H9 (cell line): Measurements from ENCODE around the gene LAMB4. TPM values are rescaled to one million over a fixed set of nuclear protein-coding genes. Genes with fewer than 3 reads are reported as not detected.

ENCODE experiments used
- DNase-seq: peaks from one replicate; pipeline ENCODE4 v3.0.0-alpha.2; 2017
- H2AFZ ChIP-seq: one replicate; pipeline ENCODE4 v1.6.1; 2013; ENCODE audit warnings: mild to moderate bottlenecking, low read length, control low read depth, moderate library complexity
- H2AK5ac ChIP-seq: 2 replicates; pipeline ENCODE4 v1.6.1; 2013; ENCODE audit warnings: low read length, control low read depth, mixed read lengths; ENCODE audit not compliant: insufficient read length
- H2BK120ac ChIP-seq: one replicate; pipeline ENCODE4 v1.6.1; 2013; ENCODE audit warnings: low read depth, mild to moderate bottlenecking, low read length, control low read depth, inconsistent platforms; ENCODE audit not compliant: poor library complexity, severe bottlenecking
- H2BK12ac ChIP-seq: 2 replicates; pipeline ENCODE4 v1.6.1; 2013; ENCODE audit warnings: low read length, control low read depth, mixed read lengths, low read depth; ENCODE audit not compliant: insufficient read length
- H2BK15ac ChIP-seq: 2 replicates; pipeline ENCODE4 v1.6.1; 2013; ENCODE audit warnings: low read depth, low read length, control low read depth
- H2BK20ac ChIP-seq: one replicate; pipeline ENCODE4 v1.6.1; 2013; ENCODE audit warnings: low read depth, mild to moderate bottlenecking, low read length, control low read depth, inconsistent platforms; ENCODE audit not compliant: poor library complexity, severe bottlenecking
- H2BK5ac ChIP-seq: 2 replicates; pipeline ENCODE4 v1.6.1; 2013; ENCODE audit warnings: low read length, control low read depth, mixed read lengths; ENCODE audit not compliant: insufficient read length
- H3K14ac ChIP-seq: 2 replicates; pipeline ENCODE4 v1.6.1; 2013; ENCODE audit warnings: low read length, control low read depth; ENCODE audit not compliant: insufficient read depth
- H3K18ac ChIP-seq: 2 replicates; pipeline ENCODE4 v1.6.1; 2013; ENCODE audit warnings: low read depth, mild to moderate bottlenecking, mixed read lengths, low read length, control low read depth; ENCODE audit not compliant: insufficient read length
- H3K23ac ChIP-seq: 2 replicates; pipeline ENCODE4 v1.6.1; 2013; ENCODE audit warnings: low read length, control low read depth, mixed read lengths, low read depth; ENCODE audit not compliant: insufficient read length
- H3K23me2 ChIP-seq: 2 replicates; pipeline ENCODE4 v1.6.1; 2013; ENCODE audit warnings: low read depth, mild to moderate bottlenecking, mixed read lengths, low read length, control low read depth; ENCODE audit not compliant: insufficient read length, poor library complexity, severe bottlenecking
- H3K27ac ChIP-seq: 2 replicates; pipeline ENCODE4 v1.5.1; 2013; ENCODE audit warnings: low read length, control low read depth, mixed read lengths, low read depth; ENCODE audit not compliant: insufficient read length
- H3K27me3 ChIP-seq: 2 replicates; pipeline ENCODE4 v1.6.1; 2013; ENCODE audit warnings: low read length, control low read depth, inconsistent platforms; ENCODE audit not compliant: insufficient read depth
- H3K4ac ChIP-seq: 2 replicates; pipeline ENCODE4 v1.6.1; 2013; ENCODE audit warnings: low read depth, mild to moderate bottlenecking, control low read depth, inconsistent platforms, low read length, moderate library complexity
- H3K4me1 ChIP-seq: 2 replicates; pipeline ENCODE4 v1.6.1; 2013; ENCODE audit warnings: low read length, control low read depth, inconsistent platforms; ENCODE audit not compliant: insufficient read depth
- H3K4me2 ChIP-seq: 2 replicates; pipeline ENCODE4 v1.6.1; 2013; ENCODE audit warnings: low read length, control low read depth, mixed read lengths; ENCODE audit not compliant: insufficient read length, insufficient read depth
- H3K56ac ChIP-seq: 2 replicates; pipeline ENCODE4 v1.6.1; 2013; ENCODE audit warnings: low read depth, mild to moderate bottlenecking, mixed read lengths, low read length, control low read depth; ENCODE audit not compliant: insufficient read length
- H3K79me1 ChIP-seq: 2 replicates; pipeline ENCODE4 v1.6.1; 2013; ENCODE audit warnings: low read depth, mild to moderate bottlenecking, moderate library complexity, low read length, control low read depth, inconsistent platforms; ENCODE audit not compliant: insufficient read depth, poor library complexity, severe bottlenecking
- H3K79me2 ChIP-seq: 2 replicates; pipeline ENCODE4 v1.6.1; 2013; ENCODE audit warnings: low read length, control low read depth, inconsistent platforms; ENCODE audit not compliant: insufficient read depth
- H3K9ac ChIP-seq: 2 replicates; pipeline ENCODE4 v1.6.1; 2013; ENCODE audit warnings: low read length, control low read depth, mixed read lengths; ENCODE audit not compliant: insufficient read length; ENCODE audit errors: extremely low read depth
- H3K9me3 ChIP-seq: one replicate; pipeline ENCODE4 v1.6.1; 2013; ENCODE audit warnings: low read depth, low read length, inconsistent platforms; ENCODE audit not compliant: control insufficient read depth
- H3T11ph ChIP-seq: one replicate; pipeline ENCODE4 v1.6.1; 2013; ENCODE audit warnings: mild to moderate bottlenecking, low read length, control low read depth, inconsistent platforms
- H4K20me1 ChIP-seq: one replicate; pipeline ENCODE4 v1.6.1; 2013; ENCODE audit not compliant: control insufficient read depth, insufficient read length, insufficient read depth
- H4K5ac ChIP-seq: 2 replicates; pipeline ENCODE4 v1.6.1; 2013; ENCODE audit warnings: low read depth, mild to moderate bottlenecking, mixed read lengths, low read length, control low read depth; ENCODE audit not compliant: insufficient read length
- H4K8ac ChIP-seq: replicated peaks from 2 replicates; pipeline ENCODE4 v1.6.1; 2013; ENCODE audit warnings: low read length, control low read depth, mixed read lengths, low read depth; ENCODE audit not compliant: insufficient read length
- H4K91ac ChIP-seq: 2 replicates; pipeline ENCODE4 v1.6.1; 2013; ENCODE audit warnings: low read depth, mild to moderate bottlenecking, moderate library complexity, mixed read lengths, low read length, control low read depth; ENCODE audit not compliant: insufficient read length
- H3K27ac Mint-ChIP-seq, 3 experiments: 2 replicates in 2 of 3; 3 replicates in 1 of 3; pipeline ENCODE4 v1.8.0; 2020 to 2021; ENCODE audit warnings: mixed read lengths in 3 of 3, mild to moderate bottlenecking in 1 of 3, moderate library complexity in 1 of 3
- H3K27me3 Mint-ChIP-seq: 2 replicates; pipeline ENCODE4 v1.8.0; 2021; ENCODE audit warnings: low read depth, mild to moderate bottlenecking, moderate library complexity, mixed read lengths
- H3K36me3 Mint-ChIP-seq, 3 experiments: 2 replicates in 2 of 3; 3 replicates in 1 of 3; pipeline ENCODE4 v1.8.0; 2020 to 2021; ENCODE audit warnings: low read depth in 3 of 3, mixed read lengths in 3 of 3; ENCODE audit not compliant: insufficient read depth in 1 of 3
- H3K4me1 Mint-ChIP-seq, 2 experiments: 2 replicates each; pipeline ENCODE4 v1.8.0; 2020; ENCODE audit warnings: mixed read lengths in 2 of 2
- H3K4me3 Mint-ChIP-seq, 2 experiments: 2 replicates in 1 of 2; 3 replicates in 1 of 2; pipeline ENCODE4 v1.8.0; 2020 to 2021; ENCODE audit warnings: mild to moderate bottlenecking in 2 of 2, mixed read lengths in 2 of 2, moderate library complexity in 1 of 2
- H3K9me3 Mint-ChIP-seq, 2 experiments: 2 replicates in 1 of 2; 3 replicates in 1 of 2; pipeline ENCODE4 v1.8.0; 2020; ENCODE audit warnings: mild to moderate bottlenecking in 2 of 2, mixed read lengths in 2 of 2, moderate library complexity in 1 of 2
- CTCF ChIP-seq: fragments of 200-600 bp; sonication (generic); conservative IDR thresholded peaks from 3 replicates; pipeline ENCODE4 v1.8.0; 2021; ENCODE audit warnings: antibody characterized with exemption, mild to moderate bottlenecking
- WGBS: extraction: QIAGEN DNeasy Blood & Tissue Kit; methylation state at CpG from one replicate; pipeline ENCODE4 v1.1.7; 2013; ENCODE audit warnings: missing lambda C conversion rate, low lambda C conversion rate, mixed read lengths; ENCODE audit not compliant: insufficient read length; ENCODE audit errors: extremely low coverage; 5-methylcytosine and 5-hydroxymethylcytosine counted together
- total RNA-seq: library from RNA; stranded (reverse); gene quantifications from 2 replicates; pipeline ENCODE4 v1.2.1, GENCODE V29; 2021

The LAMB4 gene
- total RNA-seq, 1 experiment from 2014 or later, result not detected

DNA sequence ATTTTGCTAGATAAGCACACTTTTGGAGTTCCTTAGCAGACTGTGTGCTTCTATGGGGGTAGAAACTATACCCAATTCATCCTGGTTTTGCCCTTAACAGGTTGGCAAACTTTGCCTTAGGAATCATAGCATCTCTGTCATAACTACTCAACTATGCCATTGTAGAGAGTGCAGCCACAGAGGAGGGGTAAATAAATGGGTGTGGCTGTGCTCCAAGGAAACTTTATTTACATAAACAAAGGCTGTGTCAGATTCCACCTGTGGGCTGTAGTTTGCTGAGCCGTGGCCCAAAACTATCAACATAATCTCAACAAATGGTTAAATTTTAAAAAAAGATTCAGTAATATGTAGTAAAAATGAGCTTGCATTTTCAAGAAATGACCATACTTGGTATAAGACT, 75.6 kb downstream of the LAMB4 start:
- Histone ChIP-seq H3K79me1 (no peaks in the 10 kb centered on the region), H2BK12ac (no peak overlapping the region), H3K23ac (no peak overlapping the region), H3K14ac (no peak overlapping the region), H2AFZ (no peak overlapping the region), H3K27me3 (no peaks in the 10 kb centered on the region), H4K20me1 (no peaks in the 10 kb centered on the region), H3K9ac (no peak overlapping the region), H2AK5ac (no peak overlapping the region), H4K8ac (no peak overlapping the region), H2BK20ac (no peak overlapping the region), H3K79me2 (no peaks in the 10 kb centered on the region), H2BK15ac (no peak overlapping the region), H3K27ac (no peak overlapping the region), H3K56ac (no peak overlapping the region), H3T11ph (no peak overlapping the region), H3K9me3 (no peaks in the 10 kb centered on the region), H4K5ac (no peak overlapping the region), H2BK5ac (no peak overlapping the region), H3K4me2 (no peak overlapping the region), H3K4me1 (no peaks in the 10 kb centered on the region), H3K4ac (no peak overlapping the region), H4K91ac (no peak overlapping the region), H3K23me2 (no peaks in the 10 kb centered on the region), H2BK120ac (no peak overlapping the region), H3K18ac (no peak overlapping the region)
- DNase-seq, result no peak
- H3K9me3 Mint-ChIP-seq, result no peaks in the 10 kb centered on the region
- H3K4me1 Mint-ChIP-seq, result peaks cover 0 to 5% of the 10 kb centered on the region in 2 experiments; a peak in 1 of 4 replicates
- H3K4me3 Mint-ChIP-seq, result no peak overlapping the region
- no CpG with 5 or more reads among the region's 1 CpG for WGBS
- no peaks in the 10 kb centered on the region; a peak in 1 of 7 replicates for H3K36me3 Mint-ChIP-seq
- H3K27ac Mint-ChIP-seq, result no peak overlapping the region
- TF ChIP-seq CTCF, result no peak
- no peaks in the 10 kb centered on the region for H3K27me3 Mint-ChIP-seq
